ENCODE data around the gene WDR62. TPM values are rescaled to one million over a fixed set of nuclear protein-coding genes. Genes with fewer than 3 reads are reported as not detected.

The WDR62 gene
- polyA plus RNA-seq, 1 donor (not counting 4 experiments of a cell fraction or from before 2014, with no cell fraction given): 2.3 TPM

DNA sequence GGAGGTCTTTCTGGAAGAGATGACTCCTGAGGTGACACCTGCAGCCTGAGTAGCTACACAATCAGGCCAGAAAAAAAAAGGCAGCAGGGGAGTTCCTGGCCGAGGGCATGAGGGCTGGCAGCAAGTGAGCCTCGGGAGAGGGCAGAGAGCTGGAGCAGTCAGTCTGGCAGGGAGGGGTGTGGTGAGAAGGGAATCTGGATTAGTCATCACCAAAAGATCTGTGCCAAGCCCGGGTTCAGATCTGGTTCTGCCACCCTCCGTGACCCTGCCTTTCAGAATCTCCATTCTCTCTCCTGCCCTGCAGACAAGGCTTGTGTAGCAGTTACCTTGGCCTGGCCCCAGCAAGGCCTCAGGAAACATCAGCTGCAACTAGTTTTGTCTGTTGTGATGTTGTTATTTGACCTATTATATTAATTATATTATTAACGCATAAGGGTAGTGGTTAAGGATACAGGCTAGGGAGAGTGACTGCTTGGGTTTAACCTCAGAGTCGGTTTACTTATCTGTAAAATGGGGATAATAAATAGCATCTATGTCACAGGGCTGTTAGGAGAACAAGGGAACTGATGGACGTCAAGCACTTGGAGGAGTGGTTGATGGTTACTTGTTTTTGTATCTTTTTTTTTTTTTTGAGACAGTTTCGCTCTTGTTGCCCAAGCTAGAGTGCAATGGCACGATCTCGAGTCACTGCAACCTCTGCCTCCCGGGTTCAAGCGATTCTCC, 82.4 kb downstream of the WDR62 start:
- peak overlapping the region in 2 of 3 experiments; percentile 0 to 60 for H3K4me3 ChIP-seq (ENCODE audit: control insufficient read depth in 2 of 3, extremely low read depth in 1 of 3, insufficient read depth in 2 of 3, low read depth in 1 of 3, low read length in 3 of 3)
- peak overlapping the region; percentile 89 for H3K27ac ChIP-seq (ENCODE audit: control insufficient read depth, insufficient read depth, low read length)
- no peaks in the 10 kb centered on the region for H3K27me3 ChIP-seq (ENCODE audit: control insufficient read depth, extremely low read depth, insufficient read depth, low read length)
- H3K9ac ChIP-seq (ENCODE audit: control insufficient read depth, extremely low read depth, insufficient read depth, low read length): peak overlapping the region; percentile 71
- peaks cover 2% of the 10 kb centered on the region for H3K9me1 ChIP-seq (ENCODE audit: control insufficient read depth, extremely low read depth, insufficient read depth, low read length)
- dilution Hi-C loops (cut with MboI; ENCODE audit: extremely low pct_ligation_motif_present, low sequenced_read_pairs): no loop called here
- peaks cover 11% of the 10 kb centered on the region for H3K79me2 ChIP-seq (ENCODE audit: control insufficient read depth, insufficient read depth, low read length)
- DNase-seq (ENCODE audit: low read depth, low spot score) (no peak), FAIRE-seq (peak; percentile 94)
- peaks cover 8% of the 10 kb centered on the region for H4K20me1 ChIP-seq (ENCODE audit: control insufficient read depth, extremely low read depth, insufficient read depth, low read length)
- peaks cover 36% of the 10 kb centered on the region for H3K4me1 ChIP-seq (ENCODE audit: control insufficient read depth, extremely low read depth, insufficient read depth, low read length)
- H3K4me2 ChIP-seq (ENCODE audit: control insufficient read depth, extremely low read depth, insufficient read depth, low read depth, low read length): peak overlapping the region; percentile 50
- TF ChIP-seq EZH2 (IDR thresholded peaks at IDR 0.05; ENCODE audit: low read length): no peak
- TF ChIP-seq, protein P1, sequence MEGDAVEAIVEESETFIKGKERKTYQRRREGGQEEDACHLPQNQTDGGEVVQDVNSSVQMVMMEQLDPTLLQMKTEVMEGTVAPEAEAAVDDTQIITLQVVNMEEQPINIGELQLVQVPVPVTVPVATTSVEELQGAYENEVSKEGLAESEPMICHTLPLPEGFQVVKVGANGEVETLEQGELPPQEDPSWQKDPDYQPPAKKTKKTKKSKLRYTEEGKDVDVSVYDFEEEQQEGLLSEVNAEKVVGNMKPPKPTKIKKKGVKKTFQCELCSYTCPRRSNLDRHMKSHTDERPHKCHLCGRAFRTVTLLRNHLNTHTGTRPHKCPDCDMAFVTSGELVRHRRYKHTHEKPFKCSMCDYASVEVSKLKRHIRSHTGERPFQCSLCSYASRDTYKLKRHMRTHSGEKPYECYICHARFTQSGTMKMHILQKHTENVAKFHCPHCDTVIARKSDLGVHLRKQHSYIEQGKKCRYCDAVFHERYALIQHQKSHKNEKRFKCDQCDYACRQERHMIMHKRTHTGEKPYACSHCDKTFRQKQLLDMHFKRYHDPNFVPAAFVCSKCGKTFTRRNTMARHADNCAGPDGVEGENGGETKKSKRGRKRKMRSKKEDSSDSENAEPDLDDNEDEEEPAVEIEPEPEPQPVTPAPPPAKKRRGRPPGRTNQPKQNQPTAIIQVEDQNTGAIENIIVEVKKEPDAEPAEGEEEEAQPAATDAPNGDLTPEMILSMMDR (optimal IDR thresholded peaks at IDR 0.05 in 1 of 3, IDR thresholded peaks at IDR 0.05 in 1 of 3, conservative IDR thresholded peaks at IDR 0.05 in 1 of 3; ENCODE audit: extremely low read depth in 1 of 3, insufficient read depth in 2 of 3, low read length in 3 of 3): no peak
- H3K36me3 ChIP-seq (ENCODE audit: control insufficient read depth in 2 of 2, extremely low read depth in 1 of 2, insufficient read depth in 2 of 2, low read length in 2 of 2): peaks cover 0 to 9% of the 10 kb centered on the region in 2 experiments
- H3K9me3 ChIP-seq (ENCODE audit: control insufficient read depth, low read depth, low read length): no peaks in the 10 kb centered on the region
- H2AFZ ChIP-seq (ENCODE audit: control insufficient read depth, low read length): no peak overlapping the region

DNA sequence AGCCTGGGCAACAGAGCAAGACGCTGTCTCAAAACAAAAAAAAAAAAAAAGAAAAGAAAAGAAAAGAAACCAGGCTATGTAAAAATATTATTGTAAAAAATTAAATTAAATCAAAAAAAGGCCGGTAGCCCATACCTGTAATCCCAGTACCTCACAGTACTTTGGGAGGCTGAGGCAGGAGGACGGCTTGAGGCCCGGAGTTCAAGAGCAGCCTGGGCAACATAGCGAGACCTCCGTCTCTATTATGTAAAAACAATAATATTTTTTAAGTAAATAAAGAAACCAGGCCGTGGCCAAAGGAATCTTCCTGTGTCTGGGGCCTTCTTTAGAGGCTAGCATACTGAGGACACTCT, 84.4 kb downstream of the WDR62 start:
- H3K9me3 ChIP-seq (ENCODE audit: control insufficient read depth, low read depth, low read length): no peaks in the 10 kb centered on the region
- peak overlapping the region; percentile 82 for H2AFZ ChIP-seq (ENCODE audit: control insufficient read depth, low read length)
- DNase-seq (ENCODE audit: low read depth, low spot score) (no peak), FAIRE-seq (no peak)
- no peaks in the 10 kb centered on the region for H3K27me3 ChIP-seq (ENCODE audit: control insufficient read depth, extremely low read depth, insufficient read depth, low read length)
- peaks cover 19% of the 10 kb centered on the region for H3K79me2 ChIP-seq (ENCODE audit: control insufficient read depth, insufficient read depth, low read length)
- H3K9me1 ChIP-seq (ENCODE audit: control insufficient read depth, extremely low read depth, insufficient read depth, low read length): peaks cover 2% of the 10 kb centered on the region
- H3K27ac ChIP-seq (ENCODE audit: control insufficient read depth, insufficient read depth, low read length): peak overlapping the region; percentile 98
- TF ChIP-seq, protein P1 (optimal IDR thresholded peaks at IDR 0.05 in 1 of 3, IDR thresholded peaks at IDR 0.05 in 1 of 3, conservative IDR thresholded peaks at IDR 0.05 in 1 of 3; ENCODE audit: extremely low read depth in 1 of 3, insufficient read depth in 2 of 3, low read length in 3 of 3): no peak
- TF ChIP-seq EZH2 (IDR thresholded peaks at IDR 0.05; ENCODE audit: low read length): no peak
- H3K4me2 ChIP-seq (ENCODE audit: control insufficient read depth, extremely low read depth, insufficient read depth, low read depth, low read length): peak overlapping the region; percentile 97
- H3K36me3 ChIP-seq (ENCODE audit: control insufficient read depth in 2 of 2, extremely low read depth in 1 of 2, insufficient read depth in 2 of 2, low read length in 2 of 2): peaks cover 11 to 22% of the 10 kb centered on the region in 2 experiments
- H3K4me1 ChIP-seq (ENCODE audit: control insufficient read depth, extremely low read depth, insufficient read depth, low read length): peaks cover 26% of the 10 kb centered on the region
- peaks cover 8% of the 10 kb centered on the region for H4K20me1 ChIP-seq (ENCODE audit: control insufficient read depth, extremely low read depth, insufficient read depth, low read length)
- peak overlapping the region; percentile 89 to 100 (median 99) for H3K4me3 ChIP-seq (ENCODE audit: control insufficient read depth in 2 of 3, extremely low read depth in 1 of 3, insufficient read depth in 2 of 3, low read depth in 1 of 3, low read length in 3 of 3)
- dilution Hi-C loops (cut with MboI; ENCODE audit: extremely low pct_ligation_motif_present, low sequenced_read_pairs): no loop called here
- peak overlapping the region; percentile 97 for H3K9ac ChIP-seq (ENCODE audit: control insufficient read depth, extremely low read depth, insufficient read depth, low read length)
